Psoas muscle (tissue), 8 donors: ENCODE measurements around the gene SSBP4. TPM values are rescaled to one million over a fixed set of nuclear protein-coding genes. Genes with fewer than 3 reads are reported as not detected.

Experiments
- ATAC-seq, 4 donors: fragments of 200-7000 bp; cut with Tn5 transposase; one replicate each; pipeline ENCODE4 v1.9.1; 2020; ENCODE audit warnings: moderate library complexity in 3 of 4, mild to moderate bottlenecking in 2 of 4
- DNase-seq, 2 donors: peaks; one replicate each; pipeline ENCODE4 v3.0.0-alpha.2; 2020
- H3K27ac ChIP-seq: fragments of 200-600 bp; one replicate; pipeline ENCODE4 v1.8.0; 2022
- H3K27me3 ChIP-seq, 3 donors: fragments of 200-600 bp in 1 of 3; one replicate each; pipeline versions ENCODE4 v1.6.1 to v1.8.0; 2013 to 2022; ENCODE audit warnings: low read length in 2 of 3, mild to moderate bottlenecking in 2 of 3, moderate library complexity in 1 of 3; ENCODE audit not compliant: insufficient read depth in 3 of 3
- H3K36me3 ChIP-seq, 2 donors: fragments of 200-600 bp in 1 of 2; one replicate each; pipeline versions ENCODE4 v1.6.1 to v1.8.0; 2013 to 2022; ENCODE audit warnings: low read depth in 1 of 2, mild to moderate bottlenecking in 1 of 2, moderate library complexity in 1 of 2; ENCODE audit not compliant: insufficient read depth in 1 of 2
- H3K4me1 ChIP-seq: fragments of 200-600 bp; one replicate; pipeline ENCODE4 v1.8.0; 2022
- H3K4me3 ChIP-seq: fragments of 200-600 bp; one replicate; pipeline ENCODE4 v1.8.0; 2022; ENCODE audit warnings: mild to moderate bottlenecking
- H3K9me3 ChIP-seq: fragments of 200-600 bp; one replicate; pipeline ENCODE4 v1.8.0; 2022
- WGBS, 3 donors: extraction: QIAGEN DNeasy Blood & Tissue Kit; methylation state at CpG; one replicate each; pipeline versions ENCODE4 v1.1.6 to v1.1.7; 2013; 5-methylcytosine and 5-hydroxymethylcytosine counted together
- intact Hi-C, 2 donors: fragments of 100-400 bp; cut with DNase I; formaldehyde crosslinking; loops; one replicate each; pipeline versions ENCODE4 v1.11.0 to v1.14.2; 2022
- polyA plus RNA-seq, 3 donors: library from polyadenylated mRNA; stranded (reverse); fragments of 200-250 nt; gene quantifications; one replicate each; pipeline ENCODE4 v1.2.3, GENCODE V29; 2013
- total RNA-seq, 4 donors: library from RNA; stranded (reverse); fragmentation: NEBNext Ultra II Directional in 2 of 4; extraction: Animal tissue kit (Norgen Biotek cat#: 25700) in 2 of 4; gene quantifications; one replicate each; pipeline versions ENCODE4 v1.2.1 to v1.2.4, GENCODE V29; 2021 to 2023
- TF ChIP-seq, protein P1 (sequence below): fragments of 200-600 bp; IDR thresholded peaks from one replicate; pipeline ENCODE4 v1.8.0; 2022; ENCODE audit warnings: antibody characterized with exemption
- donor health status: healthy with polysubstance abuse.
- donor health status: DM: no; HTN: no; CAD: no; lungs with moderate emphysema.
- donor health status: Bipolar disorder and iron deficiency.
- donor health status: healthy.
- donor health status: DM: yes; HTN: yes; CAD: no.
- donor health status: DM: no; HTN: no; CAD: no.
- donor health status: DM: no; HTN: no; CAD: no.
- donor health status: DM: yes; HTN: yes; CAD: no.

The SSBP4 gene
- total and polyA plus RNA-seq, 7 donors: 25.8 to 46.1 (median 29.3) TPM

DNA sequence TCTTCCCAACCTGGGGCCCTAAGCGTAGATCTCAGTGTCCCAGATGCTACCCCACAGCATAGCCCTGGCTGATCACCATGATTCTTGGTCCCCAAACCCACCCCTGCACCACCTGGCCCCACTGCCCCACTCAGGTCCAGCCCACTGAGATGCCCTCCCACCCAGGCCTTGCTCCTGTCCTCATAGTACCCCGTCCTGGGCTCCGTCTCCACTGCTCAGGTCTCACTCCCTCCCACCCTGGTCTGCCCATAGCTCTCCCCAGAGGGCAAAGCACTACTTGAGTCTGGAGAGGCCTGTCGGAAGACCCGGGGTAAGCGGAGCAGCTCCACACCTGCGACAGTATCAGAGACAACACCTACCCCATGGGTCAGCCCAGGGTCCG, 54.5 kb downstream of the SSBP4 start:
- no peak for ATAC-seq
- WGBS, 3 donors: 91 to 96% (median 94%) methylated on average over 8 of the region's 8 CpGs
- H3K4me3 ChIP-seq: no peak overlapping the region
- TF ChIP-seq, protein P1, sequence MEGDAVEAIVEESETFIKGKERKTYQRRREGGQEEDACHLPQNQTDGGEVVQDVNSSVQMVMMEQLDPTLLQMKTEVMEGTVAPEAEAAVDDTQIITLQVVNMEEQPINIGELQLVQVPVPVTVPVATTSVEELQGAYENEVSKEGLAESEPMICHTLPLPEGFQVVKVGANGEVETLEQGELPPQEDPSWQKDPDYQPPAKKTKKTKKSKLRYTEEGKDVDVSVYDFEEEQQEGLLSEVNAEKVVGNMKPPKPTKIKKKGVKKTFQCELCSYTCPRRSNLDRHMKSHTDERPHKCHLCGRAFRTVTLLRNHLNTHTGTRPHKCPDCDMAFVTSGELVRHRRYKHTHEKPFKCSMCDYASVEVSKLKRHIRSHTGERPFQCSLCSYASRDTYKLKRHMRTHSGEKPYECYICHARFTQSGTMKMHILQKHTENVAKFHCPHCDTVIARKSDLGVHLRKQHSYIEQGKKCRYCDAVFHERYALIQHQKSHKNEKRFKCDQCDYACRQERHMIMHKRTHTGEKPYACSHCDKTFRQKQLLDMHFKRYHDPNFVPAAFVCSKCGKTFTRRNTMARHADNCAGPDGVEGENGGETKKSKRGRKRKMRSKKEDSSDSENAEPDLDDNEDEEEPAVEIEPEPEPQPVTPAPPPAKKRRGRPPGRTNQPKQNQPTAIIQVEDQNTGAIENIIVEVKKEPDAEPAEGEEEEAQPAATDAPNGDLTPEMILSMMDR: no peak
- H3K4me1 ChIP-seq: peaks cover 79% of the 10 kb centered on the region
- H3K36me3 ChIP-seq: peaks cover 0 to 22% of the 10 kb centered on the region in 2 donors
- H3K27me3 ChIP-seq: no peaks in the 10 kb centered on the region
- intact Hi-C loops: loop anchor here in 1 of 2 donors (5.0 kb wide), 1 partner anchor 99 kb away; the partner anchor contains the start of gene UBA52
- peak overlapping the region; percentile 25 for H3K27ac ChIP-seq
- no peak for DNase-seq
- H3K9me3 ChIP-seq: no peaks in the 10 kb centered on the region

DNA sequence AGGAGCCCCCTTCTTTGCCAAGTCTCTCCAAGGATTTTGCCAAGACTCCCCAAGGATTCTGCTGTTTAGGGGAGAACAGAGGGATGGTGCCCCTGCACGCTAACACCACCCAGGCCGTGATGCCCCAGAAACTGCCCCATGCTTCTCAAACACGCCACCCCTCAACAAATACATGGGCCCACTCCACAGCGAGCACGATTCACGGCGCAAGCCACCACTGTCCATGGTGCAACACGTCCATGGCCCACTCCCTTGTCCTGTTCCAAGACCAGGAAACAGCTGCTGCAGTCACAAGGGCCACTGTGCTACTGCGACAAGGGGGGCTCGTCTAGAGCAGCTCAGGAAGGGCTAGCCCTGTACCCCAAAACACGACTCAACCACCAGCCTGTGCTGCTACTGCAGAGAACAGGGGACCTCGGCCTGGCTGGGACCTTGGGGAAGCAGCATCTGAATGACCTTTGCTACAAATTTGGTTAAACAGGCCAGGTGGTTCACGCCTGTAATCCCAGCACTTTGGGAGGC, 55.2 kb downstream of the SSBP4 start:
- intact Hi-C loops: loop anchor here in 1 of 2 donors (5.0 kb wide), 1 partner anchor 98 kb away; the partner anchor contains the start of gene UBA52
- Histone ChIP-seq H3K36me3 (peaks cover 0 to 22% of the 10 kb centered on the region in 2 donors), H3K4me1 (peaks cover 79% of the 10 kb centered on the region), H3K4me3 (no peak overlapping the region), H3K27me3 (no peaks in the 10 kb centered on the region), H3K27ac (peak overlapping the region; percentile 25), H3K9me3 (no peaks in the 10 kb centered on the region)
- TF ChIP-seq, protein P1: no peak
- no peak for ATAC-seq
- peak in 1 of 2 donors; percentile 44 for DNase-seq
- WGBS, 3 donors: 82 to 89% (median 86%) methylated on average over 13 of the region's 13 CpGs

GRCh38 chr19:18475004-18475453, 55.8 kb downstream of the SSBP4 start:
- H3K4me3 ChIP-seq: no peak overlapping the region
- DNase-seq (no peak), ATAC-seq (no peak)
- H3K27me3 ChIP-seq: no peaks in the 10 kb centered on the region
- H3K27ac ChIP-seq: peak overlapping the region; percentile 25
- peaks cover 79% of the 10 kb centered on the region for H3K4me1 ChIP-seq
- H3K36me3 ChIP-seq: peaks cover 0 to 22% of the 10 kb centered on the region in 2 donors
- TF ChIP-seq, protein P1: no peak
- 58 to 65% (median 61%) methylated on average over 5 of the region's 5 CpGs for WGBS, 3 donors
- H3K9me3 ChIP-seq: no peaks in the 10 kb centered on the region
- intact Hi-C loops: no loop called here

- Histone ChIP-seq H3K36me3 (peaks cover 0 to 17% of the 10 kb centered on the region in 2 donors), H3K4me1 (peaks cover 79% of the 10 kb centered on the region), H3K27me3 (no peaks in the 10 kb centered on the region), H3K9me3 (no peaks in the 10 kb centered on the region), H3K4me3 (no peak overlapping the region), H3K27ac (peak overlapping the region; percentile 91)
- intact Hi-C loops: no loop called here
- TF ChIP-seq, protein P1: no peak
- ATAC-seq: no peak
- WGBS, 3 donors: 64 to 72% (median 68%) methylated on average over 18 to 19 of the region's 19 CpGs
- peak in 1 of 2 donors; percentile 56 for DNase-seq
Observed at GRCh38 chr19:18475762-18476331, 56.6 kb downstream of the SSBP4 start.
